ENCODE results near the gene TMEM63A. TPM values are rescaled to one million over a fixed set of nuclear protein-coding genes. Genes with fewer than 3 reads are reported as not detected.
"Not testable (repeated sequence)": the region's sequence is repeated elsewhere in the genome, so short reads cannot be mapped to it uniquely, and the experiment has no call there.

TMEM63A gene
- total RNA-seq: 100 to 1,000 TPM; 332 to 473 (median 390) TPM
- 238 TPM for total RNA-seq (2013)
- total RNA-seq: 12.8 to 488 (median 280) reads per million in 29 experiments

DNA sequence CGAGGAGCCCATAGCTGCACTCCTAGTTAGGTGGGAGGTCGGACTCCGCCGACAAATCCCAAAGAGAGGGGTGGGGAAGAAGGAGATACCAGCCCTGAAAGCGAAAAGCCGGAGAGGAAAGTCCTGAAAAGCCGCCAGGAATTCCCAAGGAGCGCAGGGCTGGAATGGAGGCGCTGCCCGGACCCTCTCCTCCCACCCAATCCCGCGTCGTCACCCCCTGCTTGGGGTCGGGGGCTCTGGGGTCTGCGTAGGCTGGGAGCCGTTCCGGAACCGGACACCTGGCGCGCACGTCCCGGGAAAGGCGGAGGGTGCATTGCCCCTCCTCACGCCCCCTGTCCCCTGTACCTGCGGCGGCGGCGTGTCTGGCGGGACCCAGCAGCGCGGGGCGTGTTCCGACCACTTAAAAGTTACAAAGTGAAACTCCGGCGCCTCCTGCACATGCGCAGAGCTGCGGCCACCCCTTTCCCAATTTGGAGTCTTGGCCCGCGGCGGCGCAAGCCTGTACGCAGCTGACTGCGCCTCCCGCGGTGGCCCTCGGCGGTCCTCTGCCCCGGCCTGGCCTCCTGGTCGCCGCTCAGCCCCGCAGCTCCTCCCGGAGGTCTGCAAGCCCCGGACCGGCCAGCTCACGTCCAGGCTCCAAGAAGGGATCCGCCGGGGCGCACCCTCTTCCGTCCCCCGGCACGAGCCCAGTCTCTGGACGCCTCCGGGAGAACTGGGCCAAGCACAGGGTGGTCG, at the start of gene TMEM63A:
TMEM63A (minus strand) TSS at position 422 of the 735 bp plus-strand sequence. CDS start 4,800 bp downstream, outside the sequence.
- peaks cover 35 to 55% of the 10 kb centered on the region in 2 experiments for H3K4me1 ChIP-seq (ENCODE audit: control insufficient read depth in 1 of 2, extremely low read depth in 1 of 2, insufficient read depth in 2 of 2, low read length in 2 of 2)
- Mint-ChIP-seq H3K4me1 (peaks cover 50% of the 10 kb centered on the region in 3 donors), H3K27ac (peak within 1 kb of the TSS; percentile 94 to 97), H3K27me3 (no peaks in the 10 kb centered on the region), H3K4me3 (peak within 1 kb of the TSS; percentile 87 to 95 (median 91)), H3K36me3 (peaks cover 13% of the 10 kb centered on the region), H3K9me3 (no peaks in the 10 kb centered on the region)
- ATAC-seq (replicated peaks in 1 of 4) (peak; percentile 71 to 77 (median 74)), DNase-seq (peak; percentile 69 to 94 (median 86))
- no peaks in the 10 kb centered on the region for H3K9me3 ChIP-seq
- ChIA-PET POLR2A (interaction anchor here (0.9 to 1.5 kb wide), 6 partner anchors 8 to 117 kb away, joined by 3 to 12 read pairs (median 4); partner anchors contain the start of gene SDE2 (in 1 of the 2)), CTCF (interaction anchor here (0.7 to 4.6 kb wide), 13 partner anchors 15 to 183 kb away, joined by 3 to 18 read pairs (median 4); partner anchors contain the start of gene SRP9 (in 1 of the 2))
- H3K27ac ChIP-seq (ENCODE audit: low read length): peak within 1 kb of the TSS; percentile 80
- no peaks in the 10 kb centered on the region for H3K27me3 ChIP-seq (replicated peaks in 1 of 2; ENCODE audit: control insufficient read depth in 2 of 2, extremely low read depth in 1 of 2, insufficient read depth in 2 of 2, low read length in 1 of 2)
- H3K4me3 ChIP-seq (ENCODE audit: control insufficient read depth in 1 of 2, extremely low read depth in 1 of 2, low read length in 1 of 2): peak within 1 kb of the TSS; percentile 86 to 100
- WGBS (ENCODE audit: insufficient coverage): under 1% methylated on average over 60 of the region's 64 CpGs
- peaks cover 0 to 22% of the 10 kb centered on the region in 2 donors for H3K36me3 ChIP-seq (ENCODE audit: control insufficient read depth in 2 of 2, extremely low read depth in 1 of 2, insufficient read depth in 1 of 2, low read length in 1 of 2)

DNA sequence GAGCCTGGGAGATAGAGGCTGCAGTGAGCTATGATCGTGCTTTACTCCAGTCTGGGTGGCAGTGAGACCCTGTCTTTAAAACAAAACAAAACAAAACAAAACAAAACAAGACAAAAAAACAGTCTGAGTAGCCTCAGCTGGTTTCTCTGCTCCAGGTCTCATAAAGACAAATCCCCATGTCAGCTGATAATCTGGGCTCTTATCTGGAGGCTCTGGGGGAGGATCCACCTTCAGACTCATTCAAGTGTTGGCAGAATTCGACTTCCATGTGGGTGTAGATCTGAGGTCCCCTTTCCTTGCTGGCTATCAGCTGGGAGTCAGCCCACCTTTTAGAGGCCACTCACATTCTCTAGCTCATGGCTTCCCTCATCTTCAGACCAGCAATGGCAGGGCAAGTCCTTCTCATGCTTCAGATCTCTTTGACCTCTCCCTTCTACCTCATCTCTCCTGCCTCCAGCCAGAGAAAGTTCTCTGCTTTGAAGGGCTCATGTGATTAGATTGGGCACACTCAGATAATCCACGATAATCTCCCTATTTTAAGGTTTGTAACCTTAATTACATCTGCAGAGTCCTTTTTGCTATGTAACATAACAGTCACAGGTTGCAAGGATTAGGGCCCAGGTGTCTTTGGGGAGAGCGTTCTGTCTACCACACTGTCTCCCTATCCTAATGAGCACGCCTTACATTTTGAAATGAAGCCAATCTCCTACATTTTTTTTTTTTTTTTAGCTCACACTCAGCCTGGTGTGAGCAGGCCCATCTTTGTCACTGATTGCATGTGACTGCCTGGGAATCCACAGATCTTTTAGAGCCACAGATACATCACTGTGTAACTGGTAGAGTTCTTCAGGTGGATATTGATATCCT, 49.3 kb upstream of the TMEM63A start:
- 71% methylated on average over 1 of the region's 5 CpGs for WGBS (ENCODE audit: insufficient coverage)
- Mint-ChIP-seq H3K4me1 (peaks cover 20 to 23% (median 22%) of the 10 kb centered on the region in 3 donors), H3K27me3 (no peaks in the 10 kb centered on the region), H3K4me3 (no peak overlapping the region), H3K9me3 (no peaks in the 10 kb centered on the region), H3K27ac (peak overlapping the region in 1 of 2 donors; percentile 80), H3K36me3 (no peaks in the 10 kb centered on the region)
- Histone ChIP-seq H3K27me3 (replicated peaks in 1 of 2; ENCODE audit: control insufficient read depth in 2 of 2, extremely low read depth in 1 of 2, insufficient read depth in 2 of 2, low read length in 1 of 2) (no peaks in the 10 kb centered on the region), H3K27ac (ENCODE audit: low read length) (no peak overlapping the region), H3K4me3 (ENCODE audit: control insufficient read depth in 1 of 2, extremely low read depth in 1 of 2, low read length in 1 of 2) (no peak overlapping the region), H3K36me3 (ENCODE audit: control insufficient read depth in 2 of 2, extremely low read depth in 1 of 2, insufficient read depth in 1 of 2, low read length in 1 of 2) (no peaks in the 10 kb centered on the region), H3K9me3 (no peaks in the 10 kb centered on the region), H3K4me1 (ENCODE audit: control insufficient read depth in 1 of 2, extremely low read depth in 1 of 2, insufficient read depth in 2 of 2, low read length in 2 of 2) (peaks cover 20 to 23% of the 10 kb centered on the region in 2 experiments)
- CTCF ChIA-PET: interaction anchor here in 1 of 2 donors (0.6 kb wide), 1 partner anchor 94 kb away, joined by 3 read pairs; no protein-coding TSS in a partner anchor
- ATAC-seq (replicated peaks in 1 of 4) (no peak), DNase-seq (no peak)
- POLR2A ChIA-PET: interaction anchor here (0.6 to 0.7 kb wide), 4 partner anchors 9 to 643 kb away, joined by 3 to 4 read pairs (median 4); no protein-coding TSS in a partner anchor

DNA sequence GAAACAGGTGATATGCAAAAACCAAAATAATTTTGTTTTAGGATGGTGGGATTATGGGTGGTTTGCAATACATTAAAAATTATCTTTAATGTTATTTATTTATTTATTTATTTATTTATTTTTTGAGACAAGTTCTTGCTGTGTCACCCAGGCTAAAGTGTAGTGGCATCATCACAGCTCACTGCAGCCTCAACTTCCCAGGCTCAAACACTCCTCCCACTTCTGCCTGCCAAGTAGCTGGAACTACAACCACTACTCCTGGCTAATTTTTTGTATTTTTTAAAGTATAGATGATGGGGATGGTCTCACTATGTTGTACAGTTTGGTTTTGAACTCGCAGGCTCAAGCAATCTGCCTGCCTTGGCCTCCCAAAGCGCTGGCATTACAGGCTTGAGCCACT, 48.4 kb upstream of the TMEM63A start:
- no peaks in the 10 kb centered on the region for H3K27me3 Mint-ChIP-seq
- WGBS (ENCODE audit: insufficient coverage): no CpG with 5 or more reads among the region's 2 CpGs
- H3K4me1 ChIP-seq (ENCODE audit: control insufficient read depth in 1 of 2, extremely low read depth in 1 of 2, insufficient read depth in 2 of 2, low read length in 2 of 2): peaks cover 20 to 23% of the 10 kb centered on the region in 2 experiments
- H3K4me3 Mint-ChIP-seq: no peak overlapping the region
- no peak overlapping the region for H3K4me3 ChIP-seq (ENCODE audit: control insufficient read depth in 1 of 2, extremely low read depth in 1 of 2, low read length in 1 of 2)
- peaks cover 24 to 26% (median 25%) of the 10 kb centered on the region in 3 donors for H3K4me1 Mint-ChIP-seq
- H3K36me3 Mint-ChIP-seq: no peaks in the 10 kb centered on the region
- H3K9me3 ChIP-seq: no peaks in the 10 kb centered on the region
- ChIA-PET POLR2A (no interaction called here), CTCF (no interaction called here)
- H3K27ac ChIP-seq (ENCODE audit: low read length): no peak overlapping the region
- no peak for ATAC-seq (replicated peaks in 1 of 4)
- peak overlapping the region; percentile 61 to 80 for H3K27ac Mint-ChIP-seq
- H3K36me3 ChIP-seq (ENCODE audit: control insufficient read depth in 2 of 2, extremely low read depth in 1 of 2, insufficient read depth in 1 of 2, low read length in 1 of 2): no peaks in the 10 kb centered on the region
- H3K9me3 Mint-ChIP-seq: no peaks in the 10 kb centered on the region
- DNase-seq: no peak
- H3K27me3 ChIP-seq (replicated peaks in 1 of 2; ENCODE audit: control insufficient read depth in 2 of 2, extremely low read depth in 1 of 2, insufficient read depth in 2 of 2, low read length in 1 of 2): no peaks in the 10 kb centered on the region

DNA sequence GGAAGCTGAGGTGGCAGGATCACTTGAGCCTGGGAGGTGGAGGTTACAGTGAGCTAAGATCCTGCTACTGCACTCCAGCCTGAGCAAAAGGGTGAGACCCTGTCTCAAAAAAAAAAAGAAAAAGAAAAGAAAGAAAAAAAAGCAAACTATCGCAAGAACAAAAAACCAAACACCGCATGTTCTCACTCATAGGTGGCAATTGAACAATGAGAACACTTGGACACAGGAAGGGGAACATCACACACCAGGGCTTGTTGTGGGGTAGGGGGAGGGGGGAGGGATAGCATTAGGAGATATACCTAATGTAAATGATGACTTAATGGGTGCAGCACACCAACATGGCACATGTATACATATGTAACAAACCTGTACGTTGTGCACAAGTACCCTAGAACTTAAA, 47.3 kb upstream of the TMEM63A start:
- not testable (repeated sequence) for H3K9me3 Mint-ChIP-seq; ATAC-seq (replicated peaks in 1 of 4); H3K4me3 ChIP-seq (ENCODE audit: control insufficient read depth in 1 of 2, extremely low read depth in 1 of 2, low read length in 1 of 2); H3K9me3 ChIP-seq; H3K27me3 Mint-ChIP-seq; H3K27me3 ChIP-seq (replicated peaks in 1 of 2; ENCODE audit: control insufficient read depth in 2 of 2, extremely low read depth in 1 of 2, insufficient read depth in 2 of 2, low read length in 1 of 2); DNase-seq; H3K36me3 Mint-ChIP-seq; H3K36me3 ChIP-seq (ENCODE audit: control insufficient read depth in 2 of 2, extremely low read depth in 1 of 2, insufficient read depth in 1 of 2, low read length in 1 of 2)
- H3K27ac ChIP-seq (ENCODE audit: low read length): peak overlapping the region; percentile 54
- peak overlapping the region; percentile 77 to 89 for H3K27ac Mint-ChIP-seq
- H3K4me1 Mint-ChIP-seq: peaks cover 29 to 32% (median 29%) of the 10 kb centered on the region in 3 donors
- CTCF ChIA-PET: interaction anchor here in 1 of 2 donors (0.6 kb wide), 2 partner anchors 21 to 237 kb away, joined by 6 read pairs; no protein-coding TSS in a partner anchor
- WGBS (ENCODE audit: insufficient coverage): no CpG with 5 or more reads among the region's 3 CpGs
- POLR2A ChIA-PET: interaction anchor here (0.6 to 0.7 kb wide), 5 partner anchors 43 to 1504 kb away, joined by 3 to 7 read pairs (median 3); no protein-coding TSS in a partner anchor
- H3K4me1 ChIP-seq (ENCODE audit: control insufficient read depth in 1 of 2, extremely low read depth in 1 of 2, insufficient read depth in 2 of 2, low read length in 2 of 2): peaks cover 22 to 31% of the 10 kb centered on the region in 2 experiments
- H3K4me3 Mint-ChIP-seq: peak overlapping the region in 1 of 3 donors; percentile 25

DNA sequence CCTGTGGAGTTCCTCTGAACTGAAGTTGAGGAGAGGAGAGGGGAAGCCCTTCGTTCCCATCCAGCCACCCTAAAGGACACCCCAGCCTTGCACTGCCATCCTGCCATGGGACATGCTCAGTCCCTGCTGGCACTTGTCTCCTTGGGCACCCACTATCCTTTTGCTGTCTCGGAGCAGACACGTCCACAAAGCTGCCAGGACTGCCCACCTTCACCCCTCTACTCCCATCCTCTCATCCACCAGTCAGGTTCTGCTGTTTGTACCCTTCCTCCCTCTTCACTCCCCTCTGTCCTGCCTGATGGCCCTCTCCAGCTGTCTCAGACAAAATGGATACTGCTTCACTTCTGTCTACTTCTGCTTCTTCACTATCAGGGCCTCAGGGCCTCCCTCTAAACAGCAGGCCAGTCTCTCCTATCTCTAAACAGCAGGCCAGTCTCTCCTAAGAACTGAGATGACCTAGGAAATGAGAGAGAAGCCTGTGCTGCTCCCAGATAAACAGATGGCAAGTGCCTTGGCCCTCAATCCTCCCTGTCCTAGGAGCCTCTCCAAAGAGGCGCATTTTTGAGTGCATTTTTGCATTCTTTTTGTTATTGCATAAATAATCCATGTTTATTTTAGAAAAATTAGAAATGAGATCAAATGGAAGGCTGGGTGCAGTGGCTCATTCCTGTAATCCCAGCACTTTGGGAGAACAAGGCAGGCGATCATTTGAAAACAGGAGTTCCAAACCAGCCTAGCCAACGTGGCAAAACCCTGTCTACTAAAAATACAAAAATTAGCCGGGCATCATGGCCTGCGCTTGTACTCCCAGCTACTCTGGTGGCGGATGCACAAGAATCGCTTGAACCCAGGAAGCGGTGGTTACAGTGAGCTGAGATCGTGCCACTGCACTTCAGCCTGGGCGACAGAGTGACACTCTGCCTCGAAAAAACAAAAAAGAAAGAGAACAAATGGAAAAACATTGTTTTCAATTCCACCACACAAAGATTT, 46.3 kb upstream of the TMEM63A start:
- no peaks in the 10 kb centered on the region for H3K27me3 ChIP-seq (replicated peaks in 1 of 2; ENCODE audit: control insufficient read depth in 2 of 2, extremely low read depth in 1 of 2, insufficient read depth in 2 of 2, low read length in 1 of 2)
- no peaks in the 10 kb centered on the region for H3K36me3 ChIP-seq (ENCODE audit: control insufficient read depth in 2 of 2, extremely low read depth in 1 of 2, insufficient read depth in 1 of 2, low read length in 1 of 2)
- Mint-ChIP-seq H3K9me3 (no peaks in the 10 kb centered on the region), H3K4me3 (peak overlapping the region in 2 of 3 donors; percentile 9 to 25), H3K36me3 (no peaks in the 10 kb centered on the region), H3K4me1 (peaks cover 29 to 36% (median 33%) of the 10 kb centered on the region in 3 donors), H3K27ac (peak overlapping the region; percentile 77 to 91), H3K27me3 (no peaks in the 10 kb centered on the region)
- peak overlapping the region; percentile 54 for H3K27ac ChIP-seq (ENCODE audit: low read length)
- H3K9me3 ChIP-seq: no peaks in the 10 kb centered on the region
- H3K4me3 ChIP-seq (ENCODE audit: control insufficient read depth in 1 of 2, extremely low read depth in 1 of 2, low read length in 1 of 2): no peak overlapping the region
- ChIA-PET POLR2A (interaction anchor here in 1 of 2 donors (0.6 to 0.7 kb wide), 2 partner anchors 44 to 402 kb away, joined by 3 read pairs; no protein-coding TSS in a partner anchor), CTCF (interaction anchor here in 1 of 2 donors (0.6 kb wide), 1 partner anchor 10 kb away, joined by 4 read pairs; no protein-coding TSS in a partner anchor)
- peaks cover 22 to 34% of the 10 kb centered on the region in 2 experiments for H3K4me1 ChIP-seq (ENCODE audit: control insufficient read depth in 1 of 2, extremely low read depth in 1 of 2, insufficient read depth in 2 of 2, low read length in 2 of 2)
- WGBS (ENCODE audit: insufficient coverage): 60% methylated on average over 9 of the region's 14 CpGs
- ATAC-seq (replicated peaks in 1 of 4): no peak
- peak in 24 of 35 experiments; percentile 10 to 64 (median 25) for DNase-seq
